ENCODE data around the gene FYCO1. TPM values are rescaled to one million over a fixed set of nuclear protein-coding genes. Genes with fewer than 3 reads are reported as not detected.

The FYCO1 gene
- polyA plus RNA-seq, 1 donor (not counting 4 experiments of a cell fraction or from before 2014, with no cell fraction given), result 6.1 TPM

DNA sequence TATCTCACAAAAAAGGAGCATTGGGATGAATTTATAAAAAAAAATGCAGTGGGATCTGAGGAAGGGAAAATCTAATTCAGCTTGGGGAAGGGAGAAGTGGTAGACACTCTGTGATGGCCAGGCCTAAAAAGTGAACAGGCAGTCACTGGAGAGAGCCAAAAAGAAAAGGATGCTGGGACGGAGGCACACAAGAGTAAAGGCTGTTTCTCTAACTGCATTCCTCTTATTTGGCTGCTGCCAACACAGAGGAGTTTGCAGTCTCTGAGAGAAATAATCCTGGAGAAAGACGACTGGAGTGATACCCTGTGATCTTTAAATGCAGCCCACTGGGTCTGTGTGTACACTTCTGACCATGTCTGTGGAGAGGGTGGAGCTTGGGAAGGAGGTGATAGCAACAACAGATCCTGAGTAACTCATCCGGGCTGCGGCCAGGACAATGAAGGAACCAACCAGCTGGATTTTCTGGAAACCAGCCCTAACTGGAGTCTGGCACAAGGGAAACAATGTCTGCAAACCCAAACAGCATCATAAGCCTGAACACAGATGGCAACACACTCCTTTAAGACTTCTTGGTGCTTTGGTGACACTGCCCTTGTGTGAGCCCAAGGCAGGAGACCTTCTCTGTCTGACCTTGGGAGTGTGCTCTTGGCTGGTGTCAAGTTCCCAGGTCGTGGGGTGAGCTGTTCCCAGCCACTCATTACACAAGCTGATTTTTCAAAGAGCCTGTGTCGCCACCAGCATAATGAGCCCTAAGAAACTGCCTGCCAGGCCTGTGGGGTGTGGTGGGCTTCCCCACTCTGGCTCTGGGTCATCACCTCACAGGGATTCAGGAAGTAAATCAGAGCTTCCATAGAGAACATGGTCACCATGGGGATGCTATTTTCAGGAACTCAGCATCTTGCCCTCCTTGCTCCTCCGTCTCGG lies 8.0 kb downstream of the FYCO1 start:
- no peak overlapping the region for H3K4me3 ChIP-seq (ENCODE audit: control insufficient read depth in 2 of 3, extremely low read depth in 1 of 3, insufficient read depth in 2 of 3, low read depth in 1 of 3, low read length in 3 of 3)
- dilution Hi-C loops (cut with MboI; ENCODE audit: extremely low pct_ligation_motif_present, low sequenced_read_pairs), result no loop called here
- no peak overlapping the region for H3K4me2 ChIP-seq (ENCODE audit: control insufficient read depth, extremely low read depth, insufficient read depth, low read depth, low read length)
- no peak overlapping the region for H3K9ac ChIP-seq (ENCODE audit: control insufficient read depth, extremely low read depth, insufficient read depth, low read length)
- TF ChIP-seq EZH2 (IDR thresholded peaks at IDR 0.05; ENCODE audit: low read length), result no peak
- TF ChIP-seq, protein P1, sequence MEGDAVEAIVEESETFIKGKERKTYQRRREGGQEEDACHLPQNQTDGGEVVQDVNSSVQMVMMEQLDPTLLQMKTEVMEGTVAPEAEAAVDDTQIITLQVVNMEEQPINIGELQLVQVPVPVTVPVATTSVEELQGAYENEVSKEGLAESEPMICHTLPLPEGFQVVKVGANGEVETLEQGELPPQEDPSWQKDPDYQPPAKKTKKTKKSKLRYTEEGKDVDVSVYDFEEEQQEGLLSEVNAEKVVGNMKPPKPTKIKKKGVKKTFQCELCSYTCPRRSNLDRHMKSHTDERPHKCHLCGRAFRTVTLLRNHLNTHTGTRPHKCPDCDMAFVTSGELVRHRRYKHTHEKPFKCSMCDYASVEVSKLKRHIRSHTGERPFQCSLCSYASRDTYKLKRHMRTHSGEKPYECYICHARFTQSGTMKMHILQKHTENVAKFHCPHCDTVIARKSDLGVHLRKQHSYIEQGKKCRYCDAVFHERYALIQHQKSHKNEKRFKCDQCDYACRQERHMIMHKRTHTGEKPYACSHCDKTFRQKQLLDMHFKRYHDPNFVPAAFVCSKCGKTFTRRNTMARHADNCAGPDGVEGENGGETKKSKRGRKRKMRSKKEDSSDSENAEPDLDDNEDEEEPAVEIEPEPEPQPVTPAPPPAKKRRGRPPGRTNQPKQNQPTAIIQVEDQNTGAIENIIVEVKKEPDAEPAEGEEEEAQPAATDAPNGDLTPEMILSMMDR (optimal IDR thresholded peaks at IDR 0.05 in 1 of 3, IDR thresholded peaks at IDR 0.05 in 1 of 3, conservative IDR thresholded peaks at IDR 0.05 in 1 of 3; ENCODE audit: extremely low read depth in 1 of 3, insufficient read depth in 2 of 3, low read length in 3 of 3), result no peak
- no peak overlapping the region for H3K27ac ChIP-seq (ENCODE audit: control insufficient read depth, insufficient read depth, low read length)
- H3K4me1 ChIP-seq (ENCODE audit: control insufficient read depth, extremely low read depth, insufficient read depth, low read length), result peaks cover 30% of the 10 kb centered on the region
- H3K79me2 ChIP-seq (ENCODE audit: control insufficient read depth, insufficient read depth, low read length), result peaks cover 2% of the 10 kb centered on the region
- H2AFZ ChIP-seq (ENCODE audit: control insufficient read depth, low read length), result no peak overlapping the region
- H3K36me3 ChIP-seq (ENCODE audit: control insufficient read depth in 2 of 2, extremely low read depth in 1 of 2, insufficient read depth in 2 of 2, low read length in 2 of 2), result peaks cover 6 to 8% of the 10 kb centered on the region in 2 experiments
- H3K27me3 ChIP-seq (ENCODE audit: control insufficient read depth, extremely low read depth, insufficient read depth, low read length), result no peaks in the 10 kb centered on the region
- H4K20me1 ChIP-seq (ENCODE audit: control insufficient read depth, extremely low read depth, insufficient read depth, low read length), result no peaks in the 10 kb centered on the region
- FAIRE-seq (peak; percentile 81), DNase-seq (ENCODE audit: low read depth, low spot score) (no peak)
- peaks cover 2% of the 10 kb centered on the region for H3K9me1 ChIP-seq (ENCODE audit: control insufficient read depth, extremely low read depth, insufficient read depth, low read length)
- no peaks in the 10 kb centered on the region for H3K9me3 ChIP-seq (ENCODE audit: control insufficient read depth, low read depth, low read length)

GRCh38 chr3:45986303-45986982 lies 9.2 kb downstream of the FYCO1 start:
- dilution Hi-C loops (cut with MboI; ENCODE audit: extremely low pct_ligation_motif_present, low sequenced_read_pairs), result no loop called here
- DNase-seq (ENCODE audit: low read depth, low spot score), result no peak
- Histone ChIP-seq H4K20me1 (ENCODE audit: control insufficient read depth, extremely low read depth, insufficient read depth, low read length) (no peaks in the 10 kb centered on the region), H3K4me1 (ENCODE audit: control insufficient read depth, extremely low read depth, insufficient read depth, low read length) (peaks cover 30% of the 10 kb centered on the region), H3K27ac (ENCODE audit: control insufficient read depth, insufficient read depth, low read length) (no peak overlapping the region), H3K79me2 (ENCODE audit: control insufficient read depth, insufficient read depth, low read length) (peaks cover 2% of the 10 kb centered on the region), H3K36me3 (ENCODE audit: control insufficient read depth in 2 of 2, extremely low read depth in 1 of 2, insufficient read depth in 2 of 2, low read length in 2 of 2) (peaks cover 9 to 12% of the 10 kb centered on the region in 2 experiments), H3K4me3 (ENCODE audit: control insufficient read depth in 2 of 3, extremely low read depth in 1 of 3, insufficient read depth in 2 of 3, low read depth in 1 of 3, low read length in 3 of 3) (no peak overlapping the region), H3K9me1 (ENCODE audit: control insufficient read depth, extremely low read depth, insufficient read depth, low read length) (peaks cover 2% of the 10 kb centered on the region), H3K9ac (ENCODE audit: control insufficient read depth, extremely low read depth, insufficient read depth, low read length) (no peak overlapping the region), H3K27me3 (ENCODE audit: control insufficient read depth, extremely low read depth, insufficient read depth, low read length) (no peaks in the 10 kb centered on the region), H3K9me3 (ENCODE audit: control insufficient read depth, low read depth, low read length) (no peaks in the 10 kb centered on the region), H2AFZ (ENCODE audit: control insufficient read depth, low read length) (no peak overlapping the region), H3K4me2 (ENCODE audit: control insufficient read depth, extremely low read depth, insufficient read depth, low read depth, low read length) (no peak overlapping the region)
- no peak for TF ChIP-seq EZH2 (IDR thresholded peaks at IDR 0.05; ENCODE audit: low read length)
- TF ChIP-seq, protein P1 (optimal IDR thresholded peaks at IDR 0.05 in 1 of 3, IDR thresholded peaks at IDR 0.05 in 1 of 3, conservative IDR thresholded peaks at IDR 0.05 in 1 of 3; ENCODE audit: extremely low read depth in 1 of 3, insufficient read depth in 2 of 3, low read length in 3 of 3), result no peak
- FAIRE-seq, result no peak
